AG04450 (cell line): Measurements from ENCODE around the gene SGSH. TPM values are rescaled to one million over a fixed set of nuclear protein-coding genes. Genes with fewer than 3 reads are reported as not detected.

Experiments used
- CTCF ChIA-PET: fragments of 300-600, 350-600 bp; formaldehyde crosslinking; extraction: SDS; loops from one replicate; lab custom pipeline; 2022; ENCODE audit warnings: antibody characterized with exemption, inconsistent platforms; lab: Charles Lee
- POLR2A ChIA-PET: fragments of 350-600 bp; formaldehyde crosslinking; extraction: SDS; loops from one replicate; lab custom pipeline; 2021; ENCODE audit warnings: antibody characterized with exemption, inconsistent platforms; lab: Yijun Ruan, JAX
- DNase-seq: peaks from one replicate; pipeline ENCODE4 v3.0.0-alpha.2; 2011; ENCODE audit warnings: low read depth, low spot score
- H3K27ac ChIP-seq: one replicate; pipeline ENCODE4 v1.5.1; 2012; ENCODE audit warnings: low read depth, low read length, control low read depth
- H3K27me3 ChIP-seq: one replicate; pipeline ENCODE4 v1.6.0; 2012; ENCODE audit warnings: low read length; ENCODE audit not compliant: control insufficient read depth, insufficient read depth
- H3K4me3 ChIP-seq: 2 replicates; pipeline ENCODE4 v1.5.1; 2011; ENCODE audit warnings: mild to moderate bottlenecking, low read depth, low read length, control low read depth
- H3K9me3 ChIP-seq: 2 replicates; pipeline ENCODE4 v1.5.1; 2012; ENCODE audit warnings: low read length; ENCODE audit not compliant: control insufficient read depth, insufficient read depth
- CTCF ChIP-seq: IDR thresholded peaks from 2 replicates; pipeline ENCODE4 v1.5.1; 2011; ENCODE audit warnings: low read depth, low read length, control low read depth, inconsistent platforms
- polyA plus RNA-seq: library from polyadenylated mRNA; depleted of rRNA; stranded (reverse); fragments of >200 nt; gene quantifications from 2 replicates; pipeline ENCODE4 v1.2.3, GENCODE V29; 2011

SGSH gene
- polyA plus RNA-seq, 1 experiment = 39.9 TPM

- H3K9me3 ChIP-seq = peaks cover 4% of the 10 kb centered on the region
- no peak for TF ChIP-seq CTCF
- H3K27me3 ChIP-seq = peaks cover 36% of the 10 kb centered on the region
- no peak for DNase-seq
- ChIA-PET CTCF (no interaction called here), POLR2A (no interaction called here)
- H3K27ac ChIP-seq = no peak overlapping the region
- no peak overlapping the region for H3K4me3 ChIP-seq
Observed at GRCh38 chr17:80184423-80184714, 35.8 kb downstream of the SGSH start.

- no peak for DNase-seq
- Histone ChIP-seq H3K27me3 (peaks cover 39% of the 10 kb centered on the region), H3K27ac (no peak overlapping the region), H3K4me3 (no peak overlapping the region), H3K9me3 (peaks cover 4% of the 10 kb centered on the region)
- TF ChIP-seq CTCF = no peak
- ChIA-PET CTCF (no interaction called here), POLR2A (no interaction called here)
Observed at GRCh38 chr17:80183581-80184422, 36.3 kb downstream of the SGSH start.

- no peak for DNase-seq
- Histone ChIP-seq H3K27me3 (peaks cover 39% of the 10 kb centered on the region), H3K27ac (no peak overlapping the region), H3K4me3 (no peak overlapping the region), H3K9me3 (no peaks in the 10 kb centered on the region; the same call in 1 of the 2 replicates)
- TF ChIP-seq CTCF = no peak
- ChIA-PET CTCF (no interaction called here), POLR2A (no interaction called here)
Observed at GRCh38 chr17:80182845-80183223, 37.3 kb downstream of the SGSH start.

- H3K27me3 ChIP-seq = peaks cover 42% of the 10 kb centered on the region
- DNase-seq = no peak
- H3K4me3 ChIP-seq = no peak overlapping the region
- H3K27ac ChIP-seq = no peak overlapping the region
- ChIA-PET POLR2A (interaction anchor here (0.6 kb wide), 1 partner anchor 15 kb away, joined by 3 read pairs; no protein-coding TSS in a partner anchor), CTCF (no interaction called here)
- no peak for TF ChIP-seq CTCF
- no peaks in the 10 kb centered on the region; the same call in 1 of the 2 replicates for H3K9me3 ChIP-seq
Observed at GRCh38 chr17:80182118-80182844, 37.9 kb downstream of the SGSH start.

- CTCF ChIA-PET = interaction anchor here (1.0 kb wide), 1 partner anchor 13 kb away, joined by 3 read pairs; no protein-coding TSS in a partner anchor
- DNase-seq = no peak
- no peak overlapping the region for H3K27ac ChIP-seq
- peaks cover 45% of the 10 kb centered on the region for H3K27me3 ChIP-seq
- POLR2A ChIA-PET = no interaction called here
- H3K4me3 ChIP-seq = no peak overlapping the region
- no peak for TF ChIP-seq CTCF
- no peaks in the 10 kb centered on the region; the same call in 1 of the 2 replicates for H3K9me3 ChIP-seq
Observed at GRCh38 chr17:80181431-80181830, 38.7 kb downstream of the SGSH start.
